GM21619 (cell line): ENCODE data around the gene CBLC.
"Not testable (repeated sequence)": the region's sequence is repeated elsewhere in the genome, so short reads cannot be mapped to it uniquely, and the experiment has no call there.

ENCODE experiments used
- ATAC-seq: cut with Tn5 transposase; IDR thresholded peaks from one replicate; pipeline ENCODE4 v1.9.1; 2021; ENCODE audit not compliant: unreplicated experiment

The CBLC gene

DNA sequence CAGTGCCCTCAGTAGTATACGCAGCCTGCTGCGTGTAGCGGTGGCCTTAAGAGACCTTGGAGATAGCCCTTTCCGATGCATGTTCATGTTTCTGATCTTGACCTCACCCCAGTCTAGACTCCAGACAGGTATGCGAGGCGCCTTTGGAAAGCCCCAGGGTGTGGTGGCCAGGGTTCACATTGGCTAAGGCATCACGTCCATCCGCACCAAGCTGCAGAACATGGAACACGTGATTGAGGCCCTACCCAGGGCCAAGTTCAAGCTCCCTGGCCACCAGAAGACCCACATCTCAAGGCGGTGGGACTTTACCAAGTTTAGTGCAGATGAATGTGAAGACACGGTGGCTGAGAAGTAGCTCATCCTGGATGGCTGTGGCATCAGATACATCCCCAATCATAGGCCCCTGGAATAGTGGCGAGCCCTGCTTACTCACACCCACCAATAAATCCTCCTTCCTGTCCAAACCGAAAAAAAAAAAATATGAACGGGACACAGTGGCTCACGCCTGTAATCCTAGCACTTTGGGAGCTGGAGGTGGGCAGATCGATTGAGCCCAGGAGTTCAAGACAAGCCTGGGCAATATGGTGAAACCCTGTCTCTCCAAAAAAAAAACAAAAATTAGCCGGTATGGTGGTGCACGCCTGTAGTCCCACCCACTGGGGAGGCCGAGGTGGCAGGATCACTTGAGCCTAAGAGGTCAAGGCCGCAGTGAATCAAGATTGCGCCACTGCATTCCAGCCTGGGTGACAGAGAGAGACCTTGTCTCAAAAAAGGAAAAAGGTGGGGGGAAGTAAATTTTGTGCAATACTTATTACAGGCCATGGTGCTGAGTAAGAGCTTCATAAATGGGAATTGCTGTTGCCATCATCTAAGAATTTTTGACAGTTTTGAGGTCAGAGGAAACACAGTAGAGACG, 12.4 kb upstream of the CBLC start:
- ATAC-seq: no peak

DNA sequence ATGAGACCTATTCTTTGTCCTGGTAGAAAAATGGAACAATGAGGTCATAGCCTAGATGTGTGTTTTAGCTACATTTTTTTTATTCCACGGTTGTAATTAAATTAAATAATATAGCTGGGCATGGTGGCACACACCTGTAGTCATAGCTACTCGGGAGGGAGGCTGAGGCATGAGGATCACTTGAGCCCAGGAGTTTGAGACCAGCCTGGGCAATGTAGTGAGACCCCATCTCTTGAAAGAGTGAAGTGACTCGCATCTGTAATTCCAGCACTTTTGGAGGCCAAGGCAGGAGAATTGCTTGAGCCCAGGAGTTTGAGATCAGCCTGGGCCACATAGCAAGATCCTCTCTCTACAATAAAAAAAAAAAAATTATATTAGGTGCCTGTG, 11.7 kb upstream of the CBLC start:
- ATAC-seq: no peak

DNA sequence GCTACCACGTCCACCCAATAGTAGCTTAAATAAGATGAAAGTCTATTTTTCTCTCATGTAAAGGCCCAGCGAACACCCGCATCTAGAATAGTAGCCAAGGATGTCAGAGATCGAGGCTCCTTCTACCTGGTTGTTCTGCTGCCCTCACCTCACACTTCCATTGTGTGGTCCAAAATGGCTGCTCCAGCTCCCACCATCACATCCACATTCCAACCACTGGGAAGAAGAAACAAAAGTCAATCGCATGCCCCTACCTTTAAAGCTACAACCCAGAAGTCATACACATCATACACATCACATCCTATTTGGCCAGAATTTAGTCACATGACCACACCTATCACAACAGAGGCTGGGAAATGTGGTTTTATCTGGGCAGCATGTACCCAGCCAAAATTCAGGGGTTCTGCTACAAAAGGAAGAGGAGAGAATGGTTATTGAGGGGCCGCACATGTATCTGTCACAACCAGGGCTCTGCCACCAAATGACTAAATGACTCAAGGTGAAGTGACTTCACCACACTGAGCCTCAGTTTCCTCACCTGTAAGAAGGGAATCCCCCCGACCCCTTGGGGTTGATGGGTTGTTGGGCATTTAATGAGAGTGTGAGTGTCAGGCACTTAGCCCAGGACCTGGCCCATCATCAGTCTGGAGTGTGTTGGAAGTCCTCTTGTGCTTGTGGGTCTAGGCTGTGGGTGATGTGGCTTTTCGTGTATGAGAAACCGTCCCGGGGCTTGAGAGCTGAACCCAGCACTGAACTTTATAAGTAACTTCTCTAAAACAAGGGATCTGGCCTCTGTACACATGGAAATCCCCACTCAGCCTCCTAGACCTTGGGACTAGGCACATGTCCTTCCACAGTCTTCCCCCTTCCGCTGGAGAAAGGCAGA, 10.2 kb upstream of the CBLC start:
- no peak for ATAC-seq

DNA sequence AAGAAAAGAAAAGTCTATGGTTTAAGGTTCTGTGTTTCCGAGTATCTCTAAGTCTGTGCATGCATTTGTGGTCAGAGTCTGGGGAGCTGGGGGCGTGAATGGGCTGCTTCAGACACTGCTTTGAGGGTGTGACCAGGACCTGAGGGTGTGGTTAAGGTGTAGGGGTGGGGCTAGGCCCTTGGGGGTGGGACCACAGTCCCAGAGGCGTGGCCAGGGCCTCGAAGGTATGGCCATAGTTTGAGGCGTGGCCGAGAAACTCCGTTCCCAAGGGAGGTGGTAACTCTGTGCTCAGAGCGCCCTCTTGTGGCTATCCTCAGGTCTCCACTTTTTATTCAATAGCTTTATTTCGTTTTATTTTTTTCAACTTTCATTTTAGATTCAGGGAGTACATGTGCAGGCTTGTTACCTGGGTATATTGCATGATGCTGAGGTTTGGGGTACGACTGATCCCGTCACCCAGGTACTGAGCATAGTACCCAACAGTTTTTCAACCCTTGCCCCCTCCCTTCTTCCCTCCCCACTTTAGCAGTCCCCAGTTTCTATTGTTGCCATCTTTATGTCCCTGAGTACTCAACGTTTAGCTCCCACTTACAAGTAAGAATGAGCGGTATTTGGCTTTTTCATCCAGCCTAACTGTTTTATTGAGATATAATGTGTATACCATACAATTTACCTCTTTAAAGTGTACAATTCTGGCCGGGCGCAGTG, 7.0 kb upstream of the CBLC start:
- ATAC-seq: peak; percentile 87

DNA sequence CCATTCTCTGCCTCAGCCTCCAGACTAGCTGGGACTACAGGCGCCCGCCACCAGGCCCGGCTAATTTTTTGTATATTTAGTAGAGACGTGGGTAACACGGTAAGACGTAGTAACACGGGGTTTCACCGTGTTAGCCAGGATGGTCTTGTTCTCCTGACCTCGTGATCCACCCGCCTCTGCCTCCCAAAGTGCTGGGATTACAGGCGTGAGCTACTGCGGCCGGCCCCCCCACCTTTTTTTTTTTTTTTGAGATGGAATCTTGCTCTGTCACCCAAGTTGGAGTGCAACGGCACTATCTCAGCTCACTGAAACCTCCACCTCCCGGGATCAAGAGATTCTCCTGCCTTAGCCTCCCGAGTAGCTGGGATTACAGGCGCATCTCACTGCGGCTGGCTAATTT, 5.5 kb upstream of the CBLC start:
- ATAC-seq: not testable (repeated sequence)

DNA sequence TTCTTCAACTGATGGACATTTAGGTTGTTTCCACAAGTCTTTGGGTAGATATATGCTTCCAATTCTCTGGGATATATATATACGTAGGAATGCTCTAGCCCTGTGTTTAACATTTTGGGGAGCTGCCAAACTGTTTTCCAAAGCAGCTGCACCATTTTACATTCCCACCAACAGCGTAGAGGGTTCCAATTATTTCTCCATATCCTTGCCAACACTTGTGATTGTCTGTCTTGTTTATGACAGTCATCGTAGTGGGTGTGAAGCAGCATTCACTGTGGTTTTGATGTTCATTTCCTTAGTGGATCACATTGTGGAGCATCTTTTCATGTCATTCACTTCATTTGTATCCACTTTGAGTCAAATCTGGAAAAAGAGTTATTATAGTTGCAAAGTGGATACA, 4.7 kb upstream of the CBLC start:
- ATAC-seq: no peak

DNA sequence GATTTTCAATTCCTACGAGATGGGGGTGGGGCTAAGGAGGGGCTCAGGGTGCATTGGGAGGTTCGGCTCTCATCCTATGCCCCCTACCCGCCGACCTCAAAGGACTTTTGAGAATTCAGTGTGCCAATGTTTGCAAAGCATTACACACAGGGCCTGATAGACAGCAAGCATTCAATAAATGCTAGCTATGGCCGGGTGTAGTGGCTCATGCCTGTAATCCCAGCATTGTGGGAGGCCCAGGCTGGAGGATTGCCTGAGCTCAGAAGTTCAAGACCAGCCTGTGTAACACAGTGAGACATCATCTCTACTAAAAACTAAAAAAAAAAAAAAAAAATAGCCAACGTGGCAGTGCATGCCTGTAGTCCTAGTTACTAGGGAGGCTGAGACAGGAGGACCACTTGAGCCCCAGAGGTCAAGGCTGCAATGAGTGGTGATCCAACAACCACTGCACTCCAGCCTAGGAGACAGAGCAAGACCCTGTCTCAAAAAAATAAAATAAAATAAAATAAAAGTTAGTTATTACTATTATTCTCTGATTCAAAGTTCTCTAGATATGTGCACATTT, 1.9 kb upstream of the CBLC start:
- ATAC-seq: no peak

DNA sequence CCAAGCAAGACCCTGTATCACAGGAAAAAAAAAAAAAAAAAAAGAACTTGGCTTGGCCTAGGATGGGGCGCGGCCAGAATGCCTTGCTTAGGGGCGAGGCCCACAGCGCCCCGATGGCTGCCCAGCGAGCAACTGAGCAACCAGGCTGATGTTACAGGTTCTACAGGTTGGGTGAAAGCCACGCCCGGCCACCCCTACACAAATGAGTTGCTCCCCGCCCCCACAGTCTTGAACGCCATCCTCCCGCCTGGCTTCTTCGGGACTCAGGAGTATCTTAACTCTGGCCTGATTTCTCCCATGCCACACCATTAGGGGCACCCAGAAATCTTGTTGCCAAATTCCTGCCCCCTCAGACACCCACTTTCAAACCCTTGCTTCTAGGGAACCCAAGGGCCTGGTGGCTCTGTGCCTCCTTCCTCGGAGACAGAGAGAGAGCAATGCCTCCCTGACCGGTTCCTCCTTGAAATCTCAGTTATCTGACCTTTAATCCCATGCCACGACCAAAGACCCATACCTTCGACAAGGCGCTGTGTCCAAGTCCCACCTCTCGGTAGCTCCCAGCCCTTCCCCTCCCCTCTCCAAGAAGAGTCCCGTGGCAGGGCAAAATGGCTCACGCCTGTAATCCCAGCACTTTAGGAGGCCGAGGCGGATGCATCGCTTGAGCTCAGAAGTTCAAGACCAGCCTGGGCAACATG, 1.1 kb upstream of the CBLC start:
- no peak for ATAC-seq

DNA sequence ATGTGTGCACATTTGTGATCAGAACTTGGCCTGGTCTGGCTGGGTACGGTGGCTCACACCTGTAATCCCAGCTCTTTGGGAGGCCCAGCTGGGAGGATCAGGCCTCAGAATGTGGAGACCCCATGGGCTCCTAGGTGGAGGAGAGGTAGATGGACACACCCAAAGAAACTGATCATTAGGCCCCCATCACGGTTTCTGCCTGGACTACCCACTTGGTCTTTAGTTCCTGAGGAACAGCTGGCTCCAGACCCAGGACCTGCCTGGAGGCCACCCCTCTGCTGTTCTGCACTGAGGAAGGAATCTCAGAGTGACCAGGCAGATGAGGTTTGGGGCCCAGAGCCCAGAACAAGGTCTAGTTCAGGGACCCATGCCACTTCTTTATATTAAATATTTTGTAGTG, 1.5 kb downstream of the CBLC start:
- no peak for ATAC-seq

DNA sequence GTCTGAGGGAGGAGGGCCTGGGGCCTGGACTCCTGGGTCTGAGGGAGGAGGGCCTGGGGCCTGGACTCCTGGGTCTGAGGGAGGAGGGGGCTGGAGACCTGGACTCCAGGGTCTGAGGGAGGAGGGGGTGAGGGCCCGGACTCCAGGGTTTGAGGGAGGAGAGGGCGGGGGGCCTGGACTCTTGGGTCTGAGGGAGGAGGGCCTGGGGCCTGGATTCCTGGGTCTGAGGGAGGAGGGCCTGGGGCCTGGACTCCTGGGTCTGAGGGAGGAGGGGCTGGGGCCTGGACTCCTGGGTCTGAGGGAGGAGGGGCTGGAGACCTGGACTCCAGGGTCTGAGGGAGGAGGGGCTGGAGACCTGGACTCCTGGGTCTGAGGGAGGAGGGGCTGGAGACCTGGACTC, 4.0 kb downstream of the CBLC start:
- not testable (repeated sequence) for ATAC-seq

DNA sequence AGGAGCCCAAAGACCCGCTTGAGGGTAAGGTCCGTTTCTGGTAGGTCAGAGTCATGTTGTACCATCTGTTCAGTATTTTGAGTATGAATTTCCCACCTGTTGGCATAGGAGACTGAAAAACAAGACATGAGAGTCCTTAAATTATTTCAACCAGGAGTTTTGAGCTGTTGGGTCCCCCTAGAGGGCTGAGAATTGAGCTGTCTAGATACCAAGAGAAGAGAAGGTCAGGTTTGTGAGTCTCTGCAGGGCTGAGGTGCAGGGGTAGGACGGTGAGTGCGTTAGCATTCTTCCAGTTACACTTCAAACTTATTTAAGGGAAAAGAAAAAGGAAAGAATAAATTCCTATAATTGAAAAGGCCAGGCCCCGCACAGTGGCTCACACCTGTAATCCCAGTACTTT, 5.0 kb downstream of the CBLC start:
- ATAC-seq: no peak

DNA sequence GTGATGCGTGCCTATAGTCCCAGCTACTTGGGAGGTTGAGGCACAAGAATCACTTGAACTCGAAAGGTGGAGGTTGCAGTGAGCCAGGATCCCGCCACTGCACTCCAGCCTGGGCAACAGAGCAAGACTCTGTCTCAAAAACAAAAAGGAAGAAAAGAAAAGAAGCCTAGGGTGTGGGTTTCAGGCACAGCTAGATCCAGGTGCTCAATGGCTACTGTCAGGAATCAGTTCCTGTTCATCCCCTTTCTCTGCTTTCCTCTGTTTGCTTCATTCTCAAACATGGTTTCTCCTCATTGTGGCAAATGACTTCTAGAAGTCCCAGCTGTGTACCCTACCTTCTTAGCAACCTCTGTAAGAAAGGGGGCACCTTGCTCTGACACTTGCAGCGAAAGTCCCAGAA, 5.9 kb downstream of the CBLC start:
- no peak for ATAC-seq

DNA sequence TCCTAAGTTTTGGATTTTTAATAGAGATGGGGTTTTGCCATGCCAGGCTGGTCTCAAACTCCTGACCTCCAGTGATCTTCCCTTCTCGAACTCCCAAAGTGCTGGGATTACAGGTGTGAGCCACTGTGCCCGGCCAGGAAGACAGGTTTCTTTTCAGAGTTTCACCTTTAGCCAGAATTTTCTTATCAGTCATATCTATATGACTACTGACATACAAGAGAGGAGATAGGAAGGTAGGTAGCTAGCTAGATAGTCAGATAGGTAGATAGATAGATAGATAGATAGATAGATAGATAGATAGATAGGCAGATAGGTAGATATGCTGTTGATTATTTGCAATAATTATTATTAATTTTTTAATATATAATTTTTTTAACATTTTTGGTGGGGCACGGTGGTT, 7.6 kb downstream of the CBLC start:
- ATAC-seq: no peak

DNA sequence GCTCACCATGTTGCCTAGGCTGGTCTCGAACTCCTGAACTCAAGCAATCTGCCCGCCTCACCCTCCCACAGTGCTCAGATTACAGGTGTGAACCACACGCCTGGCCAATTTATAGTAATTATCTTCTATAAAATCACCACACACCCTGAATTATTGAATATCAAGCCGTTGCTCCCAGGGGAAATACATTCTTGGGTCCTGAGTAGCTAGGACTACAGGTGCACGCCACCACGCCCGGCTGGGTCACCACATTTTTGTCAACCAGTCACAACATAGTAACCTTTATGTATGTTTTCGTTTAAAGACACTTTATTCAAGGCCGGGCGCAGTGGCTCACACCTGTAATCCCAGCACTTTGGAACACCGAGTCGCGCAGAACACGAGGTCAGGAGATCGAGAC, 8.3 kb downstream of the CBLC start:
- ATAC-seq: no peak

DNA sequence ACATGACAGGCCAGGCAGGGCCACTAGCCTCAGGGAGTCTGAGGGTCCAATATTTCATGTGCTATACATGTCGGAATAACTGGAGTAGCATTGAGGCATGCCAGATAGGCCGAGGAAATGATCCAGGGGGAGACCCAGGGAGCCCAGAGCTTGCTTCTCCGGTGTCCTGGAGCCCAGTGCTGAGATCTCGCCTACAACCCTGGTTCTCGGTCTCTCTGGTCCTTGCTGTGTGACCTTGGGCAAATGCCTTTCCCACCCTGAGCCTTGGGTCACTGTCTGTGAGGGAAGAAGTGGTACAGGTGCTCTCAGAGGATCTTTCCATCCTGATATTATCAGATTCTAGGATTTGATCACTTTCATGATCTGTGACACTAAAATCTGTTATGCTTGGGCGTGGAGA, 11.3 kb downstream of the CBLC start:
- ATAC-seq: no peak

DNA sequence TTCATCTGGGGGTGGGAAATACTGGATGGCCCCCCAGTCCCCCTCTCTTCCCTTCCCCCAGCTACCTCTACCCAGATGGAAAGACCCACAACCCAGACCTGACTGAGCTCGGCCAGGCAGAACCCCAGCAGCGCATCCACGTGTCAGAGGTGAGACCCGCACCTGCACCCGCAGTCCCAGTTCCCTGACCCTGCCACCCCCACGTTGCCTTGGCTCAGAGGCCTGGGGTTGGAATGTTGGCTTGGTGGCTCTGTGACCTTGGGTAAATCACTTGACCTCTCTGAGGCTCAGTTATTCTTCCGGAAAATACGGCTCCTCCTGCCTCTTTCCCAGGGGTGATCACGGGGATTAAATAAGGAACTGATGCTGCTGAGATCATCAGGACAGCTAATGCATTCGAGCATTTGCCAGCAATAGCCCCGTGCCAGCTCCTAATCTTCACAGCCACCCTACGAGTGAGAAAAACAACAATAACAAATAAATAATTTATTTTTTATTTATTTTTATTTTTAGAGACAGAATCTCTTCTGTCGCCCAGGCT, 12.3 kb downstream of the CBLC start:
- ATAC-seq: no peak

DNA sequence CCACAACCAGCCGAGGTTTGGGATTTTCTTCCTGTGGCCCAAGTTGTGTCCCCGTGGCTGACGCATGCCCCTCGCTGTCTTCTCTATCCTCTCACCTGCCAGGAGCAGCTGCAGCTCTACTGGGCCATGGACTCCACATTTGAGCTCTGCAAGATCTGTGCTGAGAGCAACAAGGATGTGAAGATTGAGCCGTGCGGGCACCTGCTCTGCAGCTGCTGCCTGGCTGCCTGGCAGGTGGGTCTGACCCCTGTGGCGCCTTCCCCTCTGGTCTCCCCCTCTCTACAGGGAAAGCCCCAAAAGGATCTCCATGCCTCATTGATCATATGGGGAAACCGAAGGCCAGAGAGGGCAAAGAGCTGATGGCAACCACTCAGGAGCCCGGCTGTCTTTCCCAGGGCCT, 14.6 kb downstream of the CBLC start:
- ATAC-seq: no peak

DNA sequence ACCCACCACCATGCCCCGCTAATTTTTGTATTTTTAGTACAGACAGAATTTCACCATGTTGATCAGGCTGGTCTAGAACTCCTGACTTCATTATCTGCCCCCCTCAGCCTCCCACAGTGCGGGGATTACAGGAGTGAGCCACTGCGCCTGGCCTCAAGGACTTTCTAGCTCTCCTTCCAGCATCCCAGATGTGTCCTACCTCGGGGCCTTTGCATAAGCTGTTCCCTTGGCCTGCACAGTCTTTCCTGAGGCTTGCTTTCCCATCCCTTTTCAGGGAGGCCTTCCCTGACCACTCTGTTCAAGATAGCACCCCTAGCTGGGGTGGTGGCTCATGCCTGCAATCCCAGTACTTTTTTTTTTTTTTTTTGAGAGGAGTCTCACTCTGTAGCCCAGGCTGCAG, 16.9 kb downstream of the CBLC start:
- ATAC-seq: no peak

DNA sequence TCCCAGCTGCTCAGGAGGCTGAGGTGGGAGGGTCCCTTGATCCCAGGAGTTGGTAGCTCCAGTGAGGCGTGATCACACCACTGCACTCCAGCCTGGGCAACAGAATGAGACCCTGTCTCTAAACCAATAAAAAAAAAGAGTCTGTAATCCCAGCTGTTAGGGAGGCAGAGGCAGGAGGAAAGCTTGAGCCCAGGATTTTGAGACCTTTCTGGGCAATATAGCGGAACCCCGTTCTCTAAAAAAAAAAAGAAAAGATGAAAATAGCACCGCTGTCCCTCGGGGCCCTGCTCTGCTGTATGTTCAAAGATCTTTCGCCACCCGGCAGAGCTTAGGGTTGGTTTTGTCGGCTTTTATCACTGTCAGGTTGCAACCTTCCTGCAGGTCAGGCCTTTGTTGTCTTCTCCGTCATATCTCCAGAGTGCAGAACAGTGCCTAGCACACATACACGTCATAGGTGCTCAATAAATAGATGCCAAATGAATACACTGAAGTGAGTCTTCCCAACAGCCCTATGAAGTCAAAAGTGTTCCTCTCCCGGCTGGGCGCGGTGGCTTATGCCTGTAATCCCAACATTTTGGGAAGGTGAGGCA, 17.8 kb downstream of the CBLC start:
- ATAC-seq: no peak

DNA sequence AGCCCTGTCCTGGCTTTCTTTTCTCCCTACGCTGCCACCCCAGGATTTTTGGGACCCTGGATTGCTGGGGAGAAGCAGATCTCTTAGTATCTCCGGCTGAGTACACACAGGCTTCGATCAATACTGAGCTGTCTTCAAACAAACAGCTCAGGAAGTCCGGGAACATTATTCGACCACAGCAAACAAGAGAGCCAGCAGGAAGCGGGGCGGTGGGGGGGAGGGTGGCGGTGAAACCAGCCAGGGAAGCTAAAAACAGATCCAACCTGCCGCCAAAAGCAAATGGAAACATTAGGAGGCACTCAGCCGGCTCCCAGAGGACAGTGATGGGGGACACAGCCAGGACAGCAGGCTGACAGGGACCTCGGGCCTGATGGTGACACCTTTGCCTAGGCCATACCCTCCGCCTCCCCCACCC, 19.0 kb downstream of the CBLC start:
- ATAC-seq: no peak
